ENCODE measurements around the gene METTL16.

The METTL16 gene

DNA sequence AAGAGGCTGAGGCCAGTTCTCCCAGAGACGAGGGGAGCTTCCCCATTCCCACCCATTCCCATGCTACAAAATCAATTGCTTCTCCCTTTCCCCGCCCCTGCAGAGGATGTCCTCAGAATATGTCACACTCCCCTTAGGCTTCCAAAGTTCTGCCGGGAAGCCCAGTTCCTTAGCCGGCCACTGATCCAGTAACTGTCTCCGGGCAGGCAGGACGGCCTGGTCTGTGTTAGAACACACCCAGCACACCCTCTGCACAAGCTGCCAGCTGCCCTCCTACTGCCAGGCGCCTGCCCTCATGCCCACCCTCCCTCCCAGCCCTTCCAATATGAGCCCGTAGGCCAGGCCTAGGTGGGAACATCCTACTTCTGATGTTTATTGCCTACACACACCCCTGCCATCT is 143.3 kb downstream of the METTL16 start:
- no peak for DNase-seq (ENCODE audit: extremely low read depth in 1 of 2, low read depth in 1 of 2)

DNA sequence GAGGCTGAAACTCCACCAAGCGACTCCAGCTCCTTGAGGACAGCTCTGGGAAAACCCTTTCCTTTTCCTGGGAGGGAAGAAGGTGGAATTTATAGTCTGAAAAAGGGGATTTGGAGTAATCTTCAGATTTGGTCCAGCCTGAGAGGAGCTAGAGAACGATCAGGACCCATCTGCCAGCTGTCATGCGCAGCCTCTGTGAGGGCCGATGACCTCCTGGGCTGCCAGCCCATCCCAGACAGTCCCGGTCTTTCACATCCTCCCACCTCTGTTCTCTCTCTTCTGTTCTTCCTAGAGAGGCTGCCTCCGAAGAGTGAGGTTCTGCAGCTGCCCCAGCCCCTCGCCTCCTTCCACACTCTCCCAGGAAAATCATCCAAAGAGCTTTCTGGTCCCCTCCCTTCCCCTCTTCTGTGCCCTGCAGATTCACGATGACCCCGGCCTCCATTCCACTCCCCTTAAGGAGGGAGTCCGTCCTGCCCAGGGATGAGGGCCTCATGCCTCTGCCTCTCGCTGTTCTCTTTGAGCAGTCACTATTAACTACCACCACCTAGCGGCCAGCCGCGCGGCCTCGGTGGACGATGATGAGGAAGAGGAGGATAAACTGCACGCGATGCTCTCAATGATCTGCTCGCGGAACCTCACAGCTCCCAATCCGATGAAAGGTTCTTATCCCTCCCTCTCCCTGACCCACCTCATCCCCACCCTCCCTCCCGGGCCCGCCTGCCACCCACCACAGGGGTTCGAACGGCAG is 144.8 kb downstream of the METTL16 start:
- DNase-seq (ENCODE audit: extremely low read depth in 1 of 2, low read depth in 1 of 2): no peak

Data from activated CD8-positive, alpha-beta memory T cell treated with anti-CD3 and anti-CD28 coated beads for 1 hour (primary cell).